ENCODE results near the gene BCAR1.
"Not testable (repeated sequence)": the region's sequence is repeated elsewhere in the genome, so short reads cannot be mapped to it uniquely, and the experiment has no call there.

Gene BCAR1, protein sequence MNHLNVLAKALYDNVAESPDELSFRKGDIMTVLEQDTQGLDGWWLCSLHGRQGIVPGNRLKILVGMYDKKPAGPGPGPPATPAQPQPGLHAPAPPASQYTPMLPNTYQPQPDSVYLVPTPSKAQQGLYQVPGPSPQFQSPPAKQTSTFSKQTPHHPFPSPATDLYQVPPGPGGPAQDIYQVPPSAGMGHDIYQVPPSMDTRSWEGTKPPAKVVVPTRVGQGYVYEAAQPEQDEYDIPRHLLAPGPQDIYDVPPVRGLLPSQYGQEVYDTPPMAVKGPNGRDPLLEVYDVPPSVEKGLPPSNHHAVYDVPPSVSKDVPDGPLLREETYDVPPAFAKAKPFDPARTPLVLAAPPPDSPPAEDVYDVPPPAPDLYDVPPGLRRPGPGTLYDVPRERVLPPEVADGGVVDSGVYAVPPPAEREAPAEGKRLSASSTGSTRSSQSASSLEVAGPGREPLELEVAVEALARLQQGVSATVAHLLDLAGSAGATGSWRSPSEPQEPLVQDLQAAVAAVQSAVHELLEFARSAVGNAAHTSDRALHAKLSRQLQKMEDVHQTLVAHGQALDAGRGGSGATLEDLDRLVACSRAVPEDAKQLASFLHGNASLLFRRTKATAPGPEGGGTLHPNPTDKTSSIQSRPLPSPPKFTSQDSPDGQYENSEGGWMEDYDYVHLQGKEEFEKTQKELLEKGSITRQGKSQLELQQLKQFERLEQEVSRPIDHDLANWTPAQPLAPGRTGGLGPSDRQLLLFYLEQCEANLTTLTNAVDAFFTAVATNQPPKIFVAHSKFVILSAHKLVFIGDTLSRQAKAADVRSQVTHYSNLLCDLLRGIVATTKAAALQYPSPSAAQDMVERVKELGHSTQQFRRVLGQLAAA

DNA sequence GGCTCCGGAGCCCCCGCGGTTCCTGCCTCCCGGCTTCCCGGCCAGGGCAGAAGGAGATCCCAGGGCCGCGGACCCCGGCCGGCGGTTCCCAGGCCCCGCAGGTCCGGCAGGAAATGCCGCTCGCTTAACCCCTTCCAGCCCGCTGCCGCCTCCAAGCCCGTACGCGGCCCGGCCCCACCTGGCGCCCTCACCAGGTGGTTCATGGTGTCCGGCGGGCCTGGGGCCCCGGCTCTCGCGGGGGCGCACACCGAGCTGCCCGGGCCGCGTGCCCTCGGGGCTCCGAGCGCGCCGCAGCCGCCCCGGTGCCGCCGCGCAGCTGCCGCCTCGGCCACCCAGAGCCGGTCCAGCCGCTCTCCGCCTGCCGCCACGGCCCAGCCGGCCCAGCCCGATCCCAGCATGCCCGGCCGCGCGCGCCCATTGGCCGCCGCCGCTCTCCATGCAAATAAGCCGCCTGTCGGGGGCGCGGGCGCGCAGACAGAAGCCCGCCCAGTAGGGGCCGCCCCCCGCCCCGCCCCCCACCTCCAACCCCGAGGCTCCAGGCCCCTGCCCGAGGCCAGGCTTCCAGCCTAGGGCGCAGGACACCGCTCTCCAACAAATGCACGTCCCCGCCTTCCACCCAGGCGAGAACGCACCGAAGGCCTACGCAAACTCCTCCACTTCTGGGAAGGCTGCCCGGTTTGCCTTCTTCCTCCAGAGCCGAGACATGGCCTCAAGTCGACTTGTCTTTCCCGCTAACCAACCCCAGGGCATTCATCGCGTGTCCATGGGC is at the start of gene BCAR1:
Gene BCAR1, minus strand, starts transcription at position 345 of the 769 bp plus-strand sequence. Its CDS starts 142 bp downstream, at position 203.
- no peak for DNase-seq

DNA sequence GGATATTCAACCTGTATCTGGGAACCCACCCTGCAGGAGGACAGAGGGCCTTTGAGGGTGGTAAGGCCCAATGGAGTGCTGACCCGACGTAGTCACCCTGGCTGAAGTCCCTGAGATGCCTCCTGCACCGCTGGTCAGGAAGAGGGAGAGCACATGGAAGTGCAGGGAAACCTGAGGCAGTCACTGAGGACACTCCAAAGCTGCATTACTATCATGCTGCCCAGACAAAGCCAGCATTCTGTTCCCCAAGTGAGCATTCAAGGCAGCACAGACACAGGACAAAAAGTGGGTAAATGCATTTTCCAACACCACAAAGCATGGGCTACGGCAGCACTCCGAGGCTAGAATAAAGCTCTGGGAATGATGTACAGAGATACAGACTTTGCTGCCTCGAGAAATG is 46.8 kb upstream of the BCAR1 start:
- DNase-seq: no peak

DNA sequence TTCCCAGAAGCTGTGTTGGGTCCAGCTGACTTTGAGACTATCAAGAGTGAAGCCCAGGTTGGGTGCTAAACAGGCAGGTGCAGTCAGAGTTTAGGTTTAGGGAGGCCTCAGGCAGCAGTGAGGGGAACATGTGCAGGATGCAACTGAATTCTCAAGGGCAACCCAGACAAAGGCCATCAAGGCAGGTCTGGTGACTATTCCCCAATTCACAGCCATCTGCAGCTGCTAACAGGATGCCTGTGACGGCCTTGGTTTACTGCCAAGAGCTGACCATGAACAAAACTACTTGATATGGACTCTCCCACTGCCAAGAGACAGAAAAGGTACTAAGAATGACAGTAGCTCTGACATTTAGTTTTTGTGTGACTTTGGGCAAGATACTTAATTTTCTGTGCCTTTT is 45.2 kb upstream of the BCAR1 start:
- no peak for DNase-seq

DNA sequence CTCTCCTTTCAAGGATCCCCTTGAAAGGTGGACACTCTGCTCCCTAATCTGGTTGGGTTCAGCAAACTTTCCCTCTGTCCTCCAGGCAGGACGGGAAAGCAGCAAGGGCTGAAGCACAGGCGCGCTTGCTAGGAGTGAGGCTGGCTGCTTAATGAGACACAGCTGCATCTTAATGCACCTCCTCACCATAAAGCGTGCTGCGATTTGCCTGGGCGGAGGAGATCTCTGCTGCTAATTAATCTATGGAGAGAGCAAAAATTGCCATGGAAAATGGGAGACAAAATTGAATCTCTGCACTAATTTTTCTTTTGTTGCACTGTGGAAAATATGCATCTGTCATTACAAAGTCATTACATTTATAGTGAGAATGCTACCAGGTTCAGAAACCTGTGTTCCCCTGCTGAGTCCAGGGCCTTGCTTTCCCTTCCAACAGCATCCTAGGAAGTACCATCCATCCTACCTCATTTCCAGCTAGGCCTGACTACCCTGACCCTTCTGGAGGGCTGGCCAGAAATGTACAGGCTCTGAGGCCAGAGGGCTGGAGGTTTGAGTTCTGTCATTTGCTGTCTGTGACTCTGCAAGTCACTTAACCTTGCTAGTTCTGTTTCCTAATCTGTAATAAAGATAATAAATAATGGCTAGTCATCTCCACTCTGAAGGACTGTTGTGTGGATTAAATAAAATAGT is 43.5 kb upstream of the BCAR1 start:
- DNase-seq: no peak

DNA sequence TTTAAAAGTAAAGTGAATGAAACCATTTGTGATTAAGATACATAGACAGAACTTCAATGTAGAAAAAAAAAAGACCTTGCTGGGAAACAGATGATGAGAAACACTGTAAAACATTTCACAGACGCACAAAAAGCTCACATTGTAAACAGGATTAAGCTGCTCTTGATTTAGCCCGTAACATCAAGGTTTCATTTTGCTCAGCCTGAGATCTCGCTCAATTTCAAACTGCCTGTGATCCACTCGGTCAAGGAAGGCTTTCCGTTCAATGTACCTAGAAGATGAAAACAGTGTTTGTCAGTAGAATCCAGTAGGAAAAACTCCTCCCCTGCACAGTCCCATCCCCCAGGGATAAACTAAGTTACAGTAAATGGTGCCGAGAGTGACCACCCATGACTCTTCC is 42.3 kb upstream of the BCAR1 start:
- DNase-seq: no peak

DNA sequence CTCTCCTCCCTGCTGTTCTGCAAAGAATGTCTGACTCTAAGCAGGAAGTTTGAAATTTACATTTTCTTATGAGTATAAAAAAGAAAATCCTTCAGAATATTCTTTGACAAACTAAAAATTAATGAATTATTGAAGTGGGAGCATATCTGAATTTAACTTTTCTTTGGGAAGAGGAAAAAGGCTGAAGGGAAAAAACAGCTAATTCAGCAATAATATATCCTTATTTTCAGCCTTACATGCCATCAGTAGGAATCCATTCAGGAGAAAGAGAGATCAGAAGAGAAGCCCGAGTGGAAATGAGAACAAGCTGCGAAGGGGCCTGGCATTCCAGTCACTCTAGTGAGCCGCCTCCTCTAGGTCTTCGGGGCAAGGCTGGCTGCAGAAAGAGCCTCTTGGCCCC is 41.7 kb upstream of the BCAR1 start:
- DNase-seq: no peak

DNA sequence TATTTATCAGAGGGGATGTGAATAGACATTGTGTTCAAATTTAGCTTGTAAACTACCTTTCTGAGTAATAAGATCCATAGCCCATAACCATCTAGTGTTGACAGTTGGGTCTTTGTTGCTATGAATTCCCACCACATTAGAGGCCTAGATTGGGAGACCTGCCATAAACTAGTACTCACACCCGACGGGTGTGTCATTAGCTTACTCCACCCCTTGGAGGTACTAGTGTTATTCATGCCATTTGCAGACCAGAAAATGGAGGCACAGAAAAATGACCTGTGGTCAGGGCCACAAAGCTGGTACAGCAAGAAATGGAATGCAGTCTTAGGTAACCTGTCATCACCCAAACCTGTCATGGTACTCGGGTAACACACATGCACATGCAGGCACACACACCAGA is 41.3 kb upstream of the BCAR1 start:
- DNase-seq: no peak

DNA sequence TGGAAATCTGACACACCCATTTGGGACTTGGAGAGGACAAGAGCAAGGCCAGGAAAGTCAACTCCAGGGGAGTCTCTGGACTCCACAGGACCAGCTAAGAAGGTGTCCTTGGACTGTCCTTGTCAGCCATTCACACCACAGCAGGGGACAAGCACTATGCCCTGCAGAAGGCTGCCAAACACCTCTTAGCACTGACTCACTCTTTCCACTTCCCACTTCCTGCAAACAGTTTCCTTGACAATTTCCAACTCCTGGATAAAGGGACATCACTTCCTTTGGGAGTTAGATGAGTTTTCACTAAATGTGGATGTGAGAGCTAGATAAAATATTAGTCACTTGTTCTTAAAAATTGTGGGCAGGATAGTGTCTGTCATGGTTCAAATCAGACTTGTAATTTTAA is 37.8 kb upstream of the BCAR1 start:
- DNase-seq: no peak

DNA sequence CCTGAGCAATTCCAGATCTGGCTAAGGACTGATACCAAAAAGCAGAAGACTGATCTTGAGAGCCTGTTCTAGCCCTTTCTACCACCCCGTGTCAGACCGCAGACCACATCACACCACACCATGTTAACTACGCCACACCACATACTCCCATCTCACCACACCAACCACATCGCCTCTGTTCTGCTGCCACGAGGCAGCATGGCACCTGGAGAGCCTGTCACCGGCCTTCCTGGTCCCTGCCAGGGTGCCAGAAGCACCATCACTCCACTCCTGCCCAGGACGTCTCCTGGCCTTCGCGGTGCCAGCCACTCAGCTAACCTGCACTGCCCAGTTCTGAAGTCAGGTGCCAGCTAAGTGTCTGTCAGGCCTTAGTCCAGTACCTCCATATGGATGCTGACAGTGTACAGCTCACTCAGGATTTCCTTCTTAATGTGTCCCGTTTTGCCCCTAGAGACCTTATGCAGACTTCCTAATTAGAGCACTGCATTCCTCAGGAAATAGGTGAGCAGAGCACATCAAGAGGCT is 37.2 kb upstream of the BCAR1 start:
- DNase-seq: peak; percentile 53

DNA sequence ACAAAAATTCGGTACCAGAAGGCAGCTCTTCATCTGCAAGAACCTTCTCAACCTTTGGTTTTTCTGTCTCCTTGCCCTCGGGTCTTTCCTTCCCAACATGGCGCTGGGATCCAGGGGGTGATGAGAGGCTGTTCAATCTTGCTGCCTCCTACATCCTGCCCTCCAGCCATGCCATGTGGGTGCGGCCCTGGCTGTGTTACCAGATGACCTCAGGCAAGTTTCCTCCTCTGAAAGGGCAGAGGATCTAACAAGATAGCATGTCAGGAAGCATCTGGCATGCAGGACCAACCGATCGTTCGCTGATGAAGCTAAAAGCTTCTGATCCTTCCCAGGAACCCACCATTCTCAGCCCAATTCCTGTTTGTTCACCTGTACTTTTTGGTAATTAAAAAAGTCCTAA is 36.8 kb upstream of the BCAR1 start:
- no peak for DNase-seq

DNA sequence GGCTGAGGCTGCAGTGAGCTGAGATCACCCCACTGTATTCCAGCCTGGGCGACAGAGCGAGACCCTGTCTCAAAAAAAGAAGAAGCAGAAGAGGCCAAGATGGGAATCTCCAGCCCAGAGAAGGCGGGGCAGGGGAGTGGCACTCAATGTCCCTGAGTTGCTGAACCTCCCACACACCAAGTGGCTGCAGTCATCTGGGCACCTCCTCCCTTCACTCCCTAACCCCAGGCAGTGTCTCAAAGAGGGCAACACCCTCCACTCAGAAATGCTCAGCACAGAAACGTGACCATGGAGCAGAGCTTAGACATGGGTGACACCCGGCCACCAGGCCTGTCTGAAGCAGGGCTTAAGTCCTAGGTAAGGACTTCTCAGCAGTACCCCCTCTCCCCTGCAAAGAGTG is 36.3 kb upstream of the BCAR1 start:
- no peak for DNase-seq

DNA sequence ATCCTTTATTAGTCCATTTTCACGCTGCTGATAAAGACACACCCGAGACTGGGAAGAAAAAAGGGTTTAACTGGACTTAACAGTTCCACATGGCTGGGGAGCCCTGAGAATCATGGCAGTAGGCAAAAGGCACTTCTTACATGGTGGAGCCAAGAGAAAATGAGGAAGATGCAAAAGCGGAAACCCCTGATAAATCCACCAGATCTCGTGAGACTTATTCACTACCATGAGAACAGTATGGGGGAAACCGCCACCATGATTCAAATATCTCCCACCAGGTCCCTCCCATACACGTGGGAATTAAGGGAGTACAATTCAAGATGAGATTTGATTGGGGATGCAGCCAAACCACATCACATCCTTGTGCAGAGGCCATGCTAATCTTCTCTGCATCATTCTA is 35.0 kb upstream of the BCAR1 start:
- no peak for DNase-seq

DNA sequence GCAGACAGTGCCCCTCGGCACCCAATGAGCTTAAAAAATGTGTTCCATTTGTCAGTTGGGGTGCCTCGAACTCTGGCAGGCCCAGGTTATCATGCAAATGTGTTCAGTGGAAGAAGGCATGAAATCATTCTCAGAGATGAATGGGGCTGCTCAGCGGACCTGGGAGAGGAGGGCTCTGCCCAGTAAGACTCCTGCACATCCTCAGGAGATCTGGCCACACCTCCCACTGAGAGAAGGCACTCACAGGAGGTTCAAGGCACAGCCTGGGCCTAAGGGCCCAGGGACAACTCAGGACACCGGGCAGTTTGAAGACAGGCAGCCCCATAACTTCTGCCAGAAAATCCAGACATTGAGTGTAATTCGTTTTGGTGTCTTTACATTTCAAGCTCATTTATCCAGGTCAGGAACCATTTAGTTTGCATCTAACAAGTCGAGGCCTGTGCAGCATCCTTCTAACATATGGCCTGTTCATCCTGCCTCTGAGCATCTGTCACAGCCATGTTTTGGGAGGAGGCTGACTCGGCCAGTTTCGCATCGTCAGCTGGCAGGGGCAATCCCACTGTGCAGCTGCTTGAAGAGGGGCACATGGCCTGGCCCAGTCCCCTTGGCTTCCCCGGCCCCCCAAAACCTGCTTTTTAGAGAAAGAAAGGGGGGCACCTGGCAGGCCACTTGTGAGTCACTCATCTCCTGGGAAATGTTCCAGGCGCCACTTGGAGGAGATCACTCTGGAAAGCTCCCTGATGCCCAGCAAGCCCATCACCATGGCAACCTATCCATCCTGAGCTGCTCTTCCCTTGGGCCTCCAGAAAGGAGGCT is 31.2 kb upstream of the BCAR1 start:
- DNase-seq: no peak

DNA sequence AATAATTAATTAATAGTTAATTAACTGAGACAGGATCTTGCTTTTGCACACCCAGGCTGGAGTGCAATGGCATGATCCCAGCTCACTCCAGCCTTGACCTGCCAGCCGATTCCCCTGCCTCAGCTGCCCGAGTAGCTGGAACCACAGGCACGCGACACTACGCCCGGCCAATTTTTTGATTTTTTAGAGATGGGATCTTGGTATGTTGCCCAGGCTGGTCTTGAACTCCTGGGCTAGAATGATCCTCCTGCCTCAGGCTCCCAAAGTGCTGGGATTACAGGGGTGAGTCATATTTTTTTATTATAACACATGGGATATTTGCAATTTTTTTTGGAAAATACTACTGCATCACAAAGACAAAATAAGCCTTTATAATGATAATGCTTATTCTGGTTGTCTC is 30.4 kb upstream of the BCAR1 start:
- no peak for DNase-seq

DNA sequence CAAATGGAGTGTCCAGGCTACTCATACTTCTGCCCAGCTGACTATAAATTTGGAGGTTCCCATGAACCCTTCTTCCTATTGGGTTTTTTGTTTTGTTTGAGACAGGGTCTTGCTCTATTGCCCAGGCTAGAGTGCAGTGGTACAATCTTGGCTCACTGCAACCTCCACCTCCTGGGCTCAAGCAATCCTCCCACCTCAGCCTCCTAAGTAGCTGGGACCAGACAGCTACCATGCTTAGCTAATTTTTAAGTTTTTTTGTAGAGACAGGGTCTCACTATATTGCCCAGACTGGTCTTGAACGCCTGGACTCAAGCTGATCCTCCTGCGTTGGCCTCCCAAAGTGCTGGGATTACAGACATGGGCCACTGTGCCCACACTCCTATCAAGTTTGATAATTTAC is 29.6 kb upstream of the BCAR1 start:
- DNase-seq: not testable (repeated sequence)

DNA sequence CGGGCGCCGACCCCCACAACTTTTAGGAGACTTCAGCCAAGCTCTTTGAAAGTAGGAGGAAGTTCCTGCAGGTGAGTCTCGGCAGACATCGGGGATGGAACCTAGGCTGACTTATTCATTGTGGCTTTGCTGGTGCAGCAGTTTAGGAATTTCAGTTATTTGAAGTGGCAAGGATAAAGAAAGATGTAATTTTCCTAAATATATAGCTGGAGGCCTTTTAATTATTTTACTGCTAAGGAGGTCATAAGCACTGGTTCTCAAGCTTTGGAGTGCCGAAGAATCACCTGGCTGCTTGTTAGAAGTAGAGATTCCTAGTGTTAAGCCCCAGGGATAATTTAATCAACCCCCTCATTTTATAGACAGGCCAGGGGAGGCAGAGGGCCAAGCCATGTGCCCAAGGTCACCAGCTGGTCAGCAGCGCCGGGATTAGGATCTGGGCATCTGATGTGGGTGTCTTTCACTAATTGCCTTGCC is 28.9 kb upstream of the BCAR1 start:
- no peak for DNase-seq

DNA sequence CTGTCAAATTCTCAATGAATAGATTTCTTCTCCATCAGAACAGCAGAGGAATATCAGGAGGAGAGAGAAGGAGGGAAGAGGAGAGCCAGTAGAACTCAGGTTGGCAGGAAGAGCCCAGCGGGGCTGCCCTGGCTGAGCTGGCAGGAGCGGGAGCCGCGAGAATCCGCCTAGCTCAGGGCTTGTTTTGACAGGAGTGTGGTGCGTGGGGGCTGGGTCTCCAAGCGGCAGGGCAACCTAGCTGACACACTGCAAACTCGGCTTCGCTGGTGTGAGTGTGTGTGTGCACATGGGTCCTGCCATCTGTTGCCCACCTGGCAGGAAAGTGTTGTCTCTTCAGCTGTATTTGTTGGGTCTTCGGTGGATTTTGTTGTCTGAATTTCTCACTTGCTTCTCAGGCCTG is 27.9 kb upstream of the BCAR1 start:
- DNase-seq: no peak

DNA sequence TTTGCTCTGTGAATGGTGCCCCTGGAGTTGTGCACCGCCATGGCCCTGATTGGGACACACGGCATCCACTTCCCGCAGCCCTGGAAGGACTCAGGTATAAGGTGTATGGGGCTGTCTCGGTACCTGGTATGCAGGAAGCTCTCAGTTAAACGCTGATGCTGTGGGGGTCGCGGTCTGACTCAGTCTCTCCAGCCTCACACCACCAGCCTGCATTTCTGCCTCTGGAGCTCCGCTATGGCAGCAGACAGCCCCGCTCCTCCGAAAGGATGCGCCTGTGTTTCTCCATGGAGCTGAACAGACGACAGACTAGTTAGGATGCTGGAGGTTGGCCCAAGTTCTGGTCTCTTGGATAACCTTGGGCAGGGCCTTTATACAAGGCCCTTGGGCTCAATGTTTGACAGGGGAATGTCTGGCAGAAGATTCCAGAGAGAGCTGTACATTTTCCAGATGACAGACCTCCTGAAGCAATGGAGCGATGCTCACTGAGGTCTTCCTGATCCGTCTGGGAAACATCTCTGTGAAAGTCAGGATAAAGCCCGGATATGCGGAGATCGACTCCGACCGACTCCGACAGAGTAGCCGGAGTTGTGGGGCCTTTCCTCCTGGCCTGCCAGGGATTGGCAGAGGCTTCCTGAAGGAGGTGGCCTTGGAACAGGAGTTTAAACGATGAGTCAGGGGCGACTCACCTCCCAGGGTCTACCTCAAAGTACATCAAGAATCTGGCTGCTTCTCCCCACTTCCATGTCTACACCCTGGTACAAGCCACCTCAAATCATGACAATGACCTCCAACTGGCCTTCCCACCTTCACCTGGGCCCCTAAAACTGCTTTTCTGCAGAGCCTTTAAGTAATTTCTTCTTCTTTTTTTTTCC is 21.9 kb upstream of the BCAR1 start:
- DNase-seq: no peak

DNA sequence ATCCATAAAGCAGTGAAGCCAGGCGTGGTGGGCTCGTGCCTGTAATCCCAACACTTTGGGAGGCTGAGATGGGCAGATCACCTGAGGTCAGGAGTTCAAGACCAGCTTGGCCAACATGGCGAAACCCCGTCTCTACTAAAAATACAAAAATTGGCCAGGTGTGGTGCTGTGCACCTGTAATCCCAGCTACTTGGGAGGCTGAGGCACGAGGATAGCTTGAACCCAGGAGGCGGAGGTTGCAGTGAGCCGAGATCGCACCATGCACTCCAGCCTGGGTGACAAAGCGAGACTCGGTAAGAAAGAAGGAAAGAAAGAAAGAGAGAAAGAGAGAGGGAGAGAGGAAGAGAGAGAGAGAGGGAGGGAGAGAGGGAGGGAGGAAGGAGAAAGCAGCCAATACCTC is 21.2 kb upstream of the BCAR1 start:
- not testable (repeated sequence) for DNase-seq

DNA sequence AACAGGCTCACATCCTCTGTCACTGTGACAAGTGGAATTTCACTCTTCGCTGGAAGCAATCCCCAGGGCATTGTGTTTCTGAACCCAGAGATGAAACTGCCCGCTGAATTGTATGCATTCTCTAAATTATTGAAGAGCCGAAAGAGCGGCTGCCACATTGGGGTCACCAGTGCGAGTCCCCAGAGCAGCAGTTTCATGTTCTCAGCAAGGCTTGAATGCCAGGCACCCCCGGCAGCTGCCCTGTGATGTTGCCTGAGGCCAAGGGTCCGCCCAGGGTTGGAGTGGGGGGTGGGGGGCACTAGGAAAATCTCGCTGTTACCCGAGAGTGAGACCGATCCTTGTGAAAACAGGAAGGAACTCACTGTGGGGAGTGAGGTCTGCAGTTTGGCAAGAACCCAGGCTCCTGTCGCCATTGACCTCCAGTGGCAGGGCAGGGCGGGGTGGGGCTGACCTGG is 20.7 kb upstream of the BCAR1 start:
- DNase-seq: no peak
